ENCODE measurements around the gene MAD2L2.
A peak's percentile ranks its signal among the peaks of the same experiment; 100 is the strongest.

Gene MAD2L2

DNA sequence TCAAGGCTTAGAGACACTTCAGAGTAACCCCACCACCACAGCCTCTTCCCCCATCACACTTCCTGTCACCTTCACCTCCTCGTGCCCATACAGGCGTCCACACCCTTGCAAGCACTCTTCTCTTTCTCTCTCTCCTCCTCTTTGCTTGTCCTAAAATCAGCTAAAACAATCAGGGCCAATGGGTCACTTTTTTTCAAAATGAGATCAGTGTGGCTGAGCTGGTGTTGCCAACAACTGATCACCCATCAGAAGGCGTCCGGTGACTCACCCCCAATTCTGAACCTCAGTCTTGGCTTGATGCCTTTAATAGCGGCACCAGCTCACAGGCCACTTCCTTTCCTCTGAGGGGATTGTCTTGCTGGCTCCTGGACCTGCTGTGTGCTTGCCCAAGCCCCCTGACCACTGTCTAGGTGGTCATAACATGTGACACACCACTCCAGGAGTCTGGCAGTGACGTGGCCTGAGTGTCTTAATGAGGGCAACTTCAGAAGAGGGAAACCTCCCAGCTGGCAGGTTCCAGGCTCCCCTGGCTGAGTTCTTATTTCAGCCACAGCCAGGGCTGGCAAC lies 12.2 kb upstream of the MAD2L2 start:
- H3K27ac ChIP-seq, result no peak overlapping the region
- TF ChIP-seq, protein P1, sequence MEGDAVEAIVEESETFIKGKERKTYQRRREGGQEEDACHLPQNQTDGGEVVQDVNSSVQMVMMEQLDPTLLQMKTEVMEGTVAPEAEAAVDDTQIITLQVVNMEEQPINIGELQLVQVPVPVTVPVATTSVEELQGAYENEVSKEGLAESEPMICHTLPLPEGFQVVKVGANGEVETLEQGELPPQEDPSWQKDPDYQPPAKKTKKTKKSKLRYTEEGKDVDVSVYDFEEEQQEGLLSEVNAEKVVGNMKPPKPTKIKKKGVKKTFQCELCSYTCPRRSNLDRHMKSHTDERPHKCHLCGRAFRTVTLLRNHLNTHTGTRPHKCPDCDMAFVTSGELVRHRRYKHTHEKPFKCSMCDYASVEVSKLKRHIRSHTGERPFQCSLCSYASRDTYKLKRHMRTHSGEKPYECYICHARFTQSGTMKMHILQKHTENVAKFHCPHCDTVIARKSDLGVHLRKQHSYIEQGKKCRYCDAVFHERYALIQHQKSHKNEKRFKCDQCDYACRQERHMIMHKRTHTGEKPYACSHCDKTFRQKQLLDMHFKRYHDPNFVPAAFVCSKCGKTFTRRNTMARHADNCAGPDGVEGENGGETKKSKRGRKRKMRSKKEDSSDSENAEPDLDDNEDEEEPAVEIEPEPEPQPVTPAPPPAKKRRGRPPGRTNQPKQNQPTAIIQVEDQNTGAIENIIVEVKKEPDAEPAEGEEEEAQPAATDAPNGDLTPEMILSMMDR (IDR thresholded peaks at IDR 0.05), result no peak
- H3K4me3 ChIP-seq, result no peak overlapping the region
- DNase-seq (ENCODE audit: low spot score), result no peak

DNA sequence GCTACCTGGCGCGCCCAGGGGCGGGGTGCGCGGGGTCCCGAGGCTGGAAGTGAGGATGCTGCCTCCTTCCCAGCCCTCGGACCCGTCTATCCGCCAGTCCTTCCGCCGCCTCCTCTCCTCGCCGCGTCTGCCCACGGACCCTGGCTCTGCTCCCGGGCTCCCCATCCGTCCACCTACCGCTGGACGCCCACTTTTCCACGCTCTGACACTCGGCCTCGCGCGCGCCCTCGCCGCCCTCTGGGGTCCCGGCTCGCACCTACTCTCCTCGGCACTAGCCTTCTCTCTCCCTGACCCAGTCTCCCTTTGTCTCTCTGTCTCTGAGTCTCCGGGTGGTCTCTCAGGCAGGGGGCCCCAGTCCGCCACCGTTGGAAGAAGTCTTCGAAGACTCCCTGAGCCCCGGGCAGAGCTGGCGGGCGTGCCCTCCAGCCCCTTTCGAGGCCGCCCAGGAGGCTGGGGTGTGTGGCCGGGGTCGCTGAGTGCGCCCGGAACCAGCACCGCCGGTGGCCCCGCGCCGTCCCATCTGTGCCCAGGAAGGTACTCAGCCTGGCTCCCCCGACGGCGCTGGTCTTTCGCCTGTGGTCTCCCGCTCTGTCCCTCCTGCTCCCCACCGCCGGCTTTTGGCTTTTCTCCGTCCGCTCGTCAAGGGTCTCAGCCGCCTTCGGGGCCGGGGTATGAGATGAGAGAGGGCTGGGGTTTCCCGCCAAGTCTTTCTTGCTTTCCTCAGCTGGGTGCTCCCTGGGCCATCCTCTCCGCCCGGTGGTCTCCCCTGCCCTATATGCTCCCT lies 11.2 kb upstream of the MAD2L2 start:
- DNase-seq (ENCODE audit: low spot score), result no peak
- TF ChIP-seq, protein P1 (IDR thresholded peaks at IDR 0.05), result no peak
- Histone ChIP-seq H3K4me3 (peak overlapping the region; percentile 64), H3K27ac (no peak overlapping the region)

DNA sequence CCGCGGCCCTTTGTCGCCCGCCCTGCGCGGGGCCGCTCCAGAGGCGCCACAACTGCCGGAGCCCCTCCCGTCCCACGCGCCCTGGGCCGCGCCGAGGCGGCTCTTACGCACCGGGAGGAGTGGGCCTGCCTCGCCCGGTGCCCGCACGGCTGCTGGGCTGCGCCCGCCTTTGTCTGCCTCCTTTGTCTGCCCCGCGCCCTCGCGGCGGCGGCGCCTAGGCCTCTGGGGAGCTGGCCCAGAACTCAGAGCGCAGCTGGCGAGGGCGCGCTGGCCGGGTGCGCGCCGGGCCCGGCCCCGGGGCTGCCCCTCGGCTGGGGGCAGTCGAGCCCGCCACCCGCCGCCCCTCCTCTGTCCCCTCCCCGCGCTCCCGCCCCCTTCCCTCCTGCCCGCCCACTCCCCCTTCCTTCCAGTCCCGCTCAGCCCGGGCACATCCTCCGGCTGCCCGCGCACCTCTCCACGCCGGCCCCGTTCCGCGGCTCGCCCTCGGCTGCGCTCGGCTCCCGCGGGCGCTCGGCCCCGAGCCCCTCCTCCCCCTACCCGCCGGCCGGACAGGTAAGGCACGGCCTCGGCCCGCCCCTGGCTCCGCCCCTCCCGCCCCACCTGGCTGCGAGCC lies 10.5 kb upstream of the MAD2L2 start, which contains the start of gene DRAXIN:
TSS of gene DRAXIN (plus strand) at position 409 of the 613 bp plus-strand sequence. CDS start 14,549 bp downstream, outside the sequence.
- no peak within 1 kb of the TSS for H3K27ac ChIP-seq

DNA sequence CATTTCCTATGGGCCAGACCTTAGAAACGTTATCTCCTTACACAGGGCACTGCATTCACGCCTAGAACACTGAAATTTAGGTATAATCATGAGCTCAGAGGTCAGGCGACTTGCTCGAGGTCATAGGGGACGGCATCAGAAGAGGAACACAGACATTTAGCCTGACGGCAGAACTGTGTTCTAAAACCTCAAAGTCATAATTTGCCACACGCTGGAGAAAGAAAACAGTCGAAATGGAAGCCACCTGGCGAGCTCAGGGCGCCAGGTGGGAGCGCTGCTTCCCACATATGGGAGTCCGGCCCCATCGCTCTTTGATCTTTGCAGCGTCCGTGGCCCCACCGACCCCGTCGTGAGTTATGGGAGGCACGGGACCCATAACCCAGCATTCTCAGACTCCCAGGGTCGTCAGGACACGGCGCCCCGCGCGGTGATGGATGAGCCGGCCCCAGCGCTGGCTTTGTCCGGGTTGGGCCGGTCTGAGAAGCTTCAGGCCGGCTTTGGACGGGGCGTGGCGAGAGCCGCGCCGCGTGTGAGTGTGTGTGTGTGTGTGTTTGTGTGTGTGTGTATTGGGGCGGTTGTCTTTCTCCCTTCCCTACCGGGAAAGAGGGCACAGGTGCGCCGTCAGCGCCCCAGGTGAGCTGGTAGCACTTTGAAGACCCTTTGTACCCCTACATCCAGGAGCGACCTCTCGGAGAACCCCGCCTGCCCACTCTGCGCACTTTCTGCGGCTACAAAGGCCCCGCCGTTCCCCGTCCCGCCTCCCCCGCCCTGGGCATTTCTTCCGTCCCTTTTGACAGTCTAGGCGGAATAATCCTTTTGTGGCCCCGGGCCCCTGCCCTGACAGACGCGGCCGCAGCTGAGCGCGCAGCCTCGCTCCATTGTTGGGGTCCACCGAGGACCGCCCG lies 9.7 kb upstream of the MAD2L2 start:
- no peak overlapping the region for H3K27ac ChIP-seq
- TF ChIP-seq, protein P1 (IDR thresholded peaks at IDR 0.05), result no peak
- DNase-seq (ENCODE audit: low spot score), result no peak
- peak overlapping the region; percentile 64 for H3K4me3 ChIP-seq

More for the DNA sequence above, 10.5 kb upstream of the MAD2L2 start, which contains the start of gene DRAXIN:
- TF ChIP-seq, protein P1 (IDR thresholded peaks at IDR 0.05), result no peak
- peak within 1 kb of the TSS; percentile 64 for H3K4me3 ChIP-seq
- no peak for DNase-seq (ENCODE audit: low spot score)

DNA sequence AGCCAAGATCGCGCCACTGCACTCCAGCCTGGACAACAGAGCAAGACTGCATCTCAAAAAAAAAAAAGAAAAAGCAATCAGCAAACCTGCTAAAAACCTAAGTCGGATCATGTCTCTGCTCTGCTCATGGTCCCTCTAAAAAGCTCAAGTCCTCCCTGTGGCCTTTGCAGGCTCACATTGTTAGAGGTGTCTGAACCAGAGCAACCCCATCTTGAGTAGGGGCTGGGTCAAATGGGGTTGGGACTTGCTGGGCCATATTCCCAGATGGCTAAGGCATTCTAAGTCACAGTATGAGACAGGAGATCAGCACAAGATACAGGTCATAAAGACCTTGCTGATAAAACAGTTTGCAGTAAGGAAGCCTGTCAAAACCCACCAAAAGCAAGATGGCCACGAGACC lies 7.6 kb upstream of the MAD2L2 start:
- no peak for DNase-seq (ENCODE audit: low spot score)
- no peak overlapping the region for H3K27ac ChIP-seq
- H3K4me3 ChIP-seq, result no peak overlapping the region
- TF ChIP-seq, protein P1 (IDR thresholded peaks at IDR 0.05), result no peak

DNA sequence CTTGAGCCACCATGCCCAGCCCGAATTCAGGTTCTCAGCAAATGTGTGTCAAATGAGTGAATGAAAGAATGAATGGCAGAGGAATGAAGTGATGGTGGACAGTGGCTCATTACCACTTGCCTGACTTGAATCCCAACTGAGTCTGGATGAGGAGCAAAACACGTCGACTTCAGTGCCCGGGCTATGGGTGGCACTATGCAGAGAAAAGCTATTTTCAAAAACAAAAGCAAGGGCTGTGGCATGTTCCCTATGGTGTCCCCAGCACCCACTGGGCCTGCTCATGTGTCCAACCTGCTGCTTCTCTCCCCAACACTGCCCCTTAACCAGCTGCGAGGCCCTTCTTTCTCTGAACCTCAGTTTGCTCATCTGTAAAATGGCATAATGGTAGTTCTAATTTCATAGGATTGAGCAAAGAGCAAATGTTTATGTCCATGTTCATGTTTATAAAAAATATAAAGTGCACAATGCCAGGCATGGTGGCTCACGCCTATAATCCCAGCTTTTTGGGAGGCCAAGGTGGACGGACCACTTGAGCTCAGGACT lies 4.3 kb upstream of the MAD2L2 start:
- DNase-seq (ENCODE audit: low spot score), result no peak
- Histone ChIP-seq H3K4me3 (no peak overlapping the region), H3K27ac (no peak overlapping the region)
- TF ChIP-seq, protein P1 (IDR thresholded peaks at IDR 0.05), result no peak

Data from coronary artery (tissue), 2 donors.